IMR-90 (cell line): Measurements from ENCODE around the gene PPARG. TPM values are rescaled to one million over a fixed set of nuclear protein-coding genes. Genes with fewer than 3 reads are reported as not detected.

ENCODE experiments used
- ATAC-seq: fragments of 200-7000 bp; cut with Tn5 transposase; 2 replicates; pipeline ENCODE4 v1.9.1; 2020; ENCODE audit warnings: low read depth, mild to moderate bottlenecking, moderate library complexity
- BruUV-seq: library from RNA; stranded (reverse); fragments of 400-500 nt; replicated peaks from 2 replicates; lab custom pipeline; 2021; lab: Mats Ljungman, UMichigan
- CTCF ChIA-PET: fragments of 300-600 bp; formaldehyde crosslinking; extraction: SDS; loops from one replicate; lab custom pipeline; 2021; ENCODE audit warnings: antibody characterized with exemption; lab: Yijun Ruan, JAX
- POLR2A ChIA-PET: fragments of 300-600 bp; sonication (Branson Sonifier 250); formaldehyde crosslinking; loops from one replicate; lab custom pipeline; 2022; ENCODE audit warnings: antibody characterized with exemption; ENCODE audit not compliant: unreplicated experiment; lab: Charles Lee
- DNase-seq: peaks from one replicate; pipeline ENCODE4 v3.0.0; 2013
- H2AFZ ChIP-seq: replicated peaks from 2 replicates; pipeline ENCODE3; 2013; ENCODE audit warnings: low read length, mild to moderate bottlenecking; ENCODE audit not compliant: poor library complexity
- H2AK5ac ChIP-seq: 2 replicates; pipeline ENCODE4 v1.6.1; 2013; ENCODE audit warnings: low read depth, low read length, inconsistent platforms
- H2AK9ac ChIP-seq: replicated peaks from 2 replicates; pipeline ENCODE3; 2013; ENCODE audit warnings: mild to moderate bottlenecking, low read depth, low read length, moderate library complexity; ENCODE audit not compliant: poor library complexity
- H2BK120ac ChIP-seq: 2 replicates; pipeline ENCODE4 v1.6.1; 2013; ENCODE audit warnings: low read depth, low read length, inconsistent platforms
- H2BK15ac ChIP-seq: 3 replicates; pipeline ENCODE4 v1.6.1; 2013; ENCODE audit warnings: low read depth, low read length, inconsistent platforms
- H2BK20ac ChIP-seq: 2 replicates; pipeline ENCODE4 v1.6.1; 2013; ENCODE audit warnings: low read depth, mild to moderate bottlenecking, inconsistent platforms, low read length, moderate library complexity
- H2BK5ac ChIP-seq: 2 replicates; pipeline ENCODE4 v1.6.1; 2013; ENCODE audit warnings: mild to moderate bottlenecking, low read depth, low read length, inconsistent platforms; ENCODE audit not compliant: poor library complexity, severe bottlenecking
- H3K14ac ChIP-seq: replicated peaks from 2 replicates; pipeline ENCODE4 v1.6.1; 2013; ENCODE audit warnings: low read depth, low read length, inconsistent platforms
- H3K18ac ChIP-seq: 2 replicates; pipeline ENCODE4 v1.6.1; 2013; ENCODE audit warnings: low read depth, low read length, control low read depth
- H3K23ac ChIP-seq: 2 replicates; pipeline ENCODE4 v1.6.1; 2013; ENCODE audit warnings: low read depth, low read length, inconsistent platforms
- H3K27ac ChIP-seq: 2 replicates; pipeline ENCODE4 v1.5.1; 2013; ENCODE audit warnings: mild to moderate bottlenecking, control low read depth, low read length; ENCODE audit not compliant: insufficient read depth
- H3K27me3 ChIP-seq: 2 replicates; pipeline ENCODE4 v1.6.1; 2013; ENCODE audit warnings: low read length; ENCODE audit not compliant: control insufficient read depth, insufficient read depth
- H3K36me3 ChIP-seq: 2 replicates; pipeline ENCODE4 v1.6.1; 2013; ENCODE audit warnings: low read length, mixed read lengths; ENCODE audit not compliant: control insufficient read depth, insufficient read depth
- H3K4ac ChIP-seq: 2 replicates; pipeline ENCODE4 v1.6.1; 2013; ENCODE audit warnings: low read depth, low read length, inconsistent platforms
- H3K4me1 ChIP-seq: 2 replicates; pipeline ENCODE4 v1.6.1; 2013; ENCODE audit warnings: low read length, mixed read lengths; ENCODE audit not compliant: control insufficient read depth, insufficient read depth
- H3K4me2 ChIP-seq: 2 replicates; pipeline ENCODE4 v1.6.1; 2013; ENCODE audit warnings: low read depth, mild to moderate bottlenecking, control low read depth, low read length, moderate library complexity
- H3K4me3 ChIP-seq: 2 replicates; pipeline ENCODE4 v1.5.1; 2013; ENCODE audit warnings: low read depth, mild to moderate bottlenecking, control low read depth, low read length, moderate library complexity; ENCODE audit not compliant: insufficient read depth
- H3K56ac ChIP-seq: 2 replicates; pipeline ENCODE4 v1.6.1; 2013; ENCODE audit warnings: low read length, inconsistent platforms; ENCODE audit not compliant: insufficient read depth; ENCODE audit errors: extremely low read depth
- H3K79me1 ChIP-seq, 2 experiments: 2 replicates each; pipeline ENCODE4 v1.6.1; 2013; ENCODE audit warnings: low read length in 2 of 2, inconsistent platforms in 1 of 2, low read depth in 1 of 2
- H3K9ac ChIP-seq: 2 replicates; pipeline ENCODE4 v1.6.1; 2013; ENCODE audit warnings: low read depth, low read length, control low read depth
- H3K9me1 ChIP-seq: 2 replicates; pipeline ENCODE4 v1.6.1; 2013; ENCODE audit warnings: low read length, inconsistent platforms; ENCODE audit not compliant: insufficient read depth
- H3K9me3 ChIP-seq: 2 replicates; pipeline ENCODE4 v1.6.1; 2013; ENCODE audit warnings: low read length; ENCODE audit not compliant: control insufficient read depth, insufficient read depth
- H4K20me1 ChIP-seq: 2 replicates; pipeline ENCODE4 v1.6.1; 2013; ENCODE audit warnings: low read length, inconsistent platforms; ENCODE audit not compliant: insufficient read depth
- H4K5ac ChIP-seq: 2 replicates; pipeline ENCODE4 v1.6.1; 2013; ENCODE audit warnings: mild to moderate bottlenecking, low read depth, low read length, control low read depth
- H4K8ac ChIP-seq, 2 experiments: 2 replicates each; pipeline ENCODE4 v1.6.1; 2013; ENCODE audit warnings: low read depth in 2 of 2, low read length in 2 of 2, control low read depth in 1 of 2, inconsistent platforms in 1 of 2
- H4K91ac ChIP-seq: 2 replicates; pipeline ENCODE4 v1.6.1; 2013; ENCODE audit warnings: low read depth, low read length, inconsistent platforms; ENCODE audit not compliant: insufficient read depth
- BHLHE40 ChIP-seq: fragments of 150-350 bp; IDR thresholded peaks from 2 replicates; pipeline ENCODE4 v1.6.1; 2016; ENCODE audit warnings: mild to moderate bottlenecking, low read depth, low read length
- CEBPB ChIP-seq: IDR thresholded peaks from 2 replicates; pipeline ENCODE4 v1.6.1; 2012; ENCODE audit warnings: low read depth, low read length, improper control_type of control experiment
- ELK1 ChIP-seq: fragments of 150-350 bp; IDR thresholded peaks from 2 replicates; pipeline ENCODE4 v1.6.1; 2016; ENCODE audit warnings: low read depth, mild to moderate bottlenecking, low read length, moderate library complexity, borderline replicate concordance
- FOS ChIP-seq: fragments of 150-350 bp; IDR thresholded peaks from 2 replicates; pipeline ENCODE4 v1.6.1; 2016; ENCODE audit warnings: low read depth, low read length
- MAFK ChIP-seq: IDR thresholded peaks from 2 replicates; pipeline ENCODE4 v1.6.1; 2012; ENCODE audit warnings: low read depth, low read length, improper control_type of control experiment
- MAZ ChIP-seq: IDR thresholded peaks from 2 replicates; pipeline ENCODE4 v1.6.1; 2012; ENCODE audit warnings: low read depth, mild to moderate bottlenecking, low read length, improper control_type of control experiment, moderate library complexity, borderline replicate concordance
- MXI1 ChIP-seq: IDR thresholded peaks from 2 replicates; pipeline ENCODE4 v1.6.1; 2012; ENCODE audit warnings: low read depth, mild to moderate bottlenecking, low read length, moderate library complexity, borderline replicate concordance
- NFE2L2 ChIP-seq: fragments of 150-350 bp; IDR thresholded peaks from 2 replicates; pipeline ENCODE4 v1.6.1; 2016; ENCODE audit warnings: low read depth, mild to moderate bottlenecking, low read length
- POLR2A ChIP-seq: IDR thresholded peaks from 2 replicates; pipeline ENCODE4 v1.6.1; 2012; ENCODE audit warnings: mild to moderate bottlenecking, low read depth, low read length
- RCOR1 ChIP-seq: IDR thresholded peaks from 2 replicates; pipeline ENCODE4 v1.6.1; 2012; ENCODE audit warnings: mild to moderate bottlenecking, low read length, improper control_type of control experiment; ENCODE audit not compliant: insufficient replicate concordance
- RFX5 ChIP-seq: IDR thresholded peaks from 2 replicates; pipeline ENCODE4 v1.8.0; 2012; ENCODE audit warnings: low read depth, mild to moderate bottlenecking, low read length, moderate library complexity
- WGBS, 2 experiments: methylation state at CpG; one replicate each; pipeline versions ENCODE4 v1.1.5 to v1.1.7; 2013; ENCODE audit warnings: missing lambda C conversion rate in 2 of 2; ENCODE audit not compliant: insufficient read length in 1 of 2; ENCODE audit errors: extremely low coverage in 2 of 2; 5-methylcytosine and 5-hydroxymethylcytosine counted together
- dilution Hi-C: fragments of 300-500 bp; cut with HindIII; formaldehyde crosslinking; loops from one replicate; pipeline ENCODE4 v1.14.3; 2018; ENCODE audit warnings: low sequenced_read_pairs; ENCODE audit not compliant: unreplicated experiment
- in situ Hi-C: fragments of 300-500 bp; cut with MboI; formaldehyde crosslinking; loops from 3 replicates; pipeline ENCODE4 v1.14.3; 2019; ENCODE audit warnings: low sequenced_read_pairs, inconsistent platforms, mixed read lengths
- intact Hi-C: fragments of 100-400 bp; cut with micrococcal nuclease; formaldehyde crosslinking; loops from 2 replicates; pipeline ENCODE4 v1.10.0; 2022
- polyA plus RNA-seq, 3 experiments: library from polyadenylated mRNA; depleted of rRNA; stranded (reverse); fragments of >200 nt; gene quantifications; 2 replicates each; pipeline ENCODE4 v1.2.3, GENCODE V29; 2012; ENCODE audit warnings: low replicate concordance in 1 of 3
- total RNA-seq: library from RNA; depleted of rRNA; stranded (reverse); fragments of >200 nt; gene quantifications from 2 replicates; pipeline ENCODE4 v1.2.3, GENCODE V29; 2012

PPARG gene
- total and polyA plus RNA-seq, 2 of the 4 experiments (the other 2 are of a cell fraction), result 11.2 to 23.8 TPM

- no peak overlapping the region for H4K5ac ChIP-seq
- no peak overlapping the region for H2BK5ac ChIP-seq
- H3K4ac ChIP-seq, result no peak overlapping the region
- intact Hi-C loops (no loop called here), dilution Hi-C loops (no loop called here), in situ Hi-C loops (no loop called here)
- no peak overlapping the region for H2BK15ac ChIP-seq
- H3K56ac ChIP-seq, result no peak overlapping the region
- H3K9ac ChIP-seq, result no peak overlapping the region
- H3K23ac ChIP-seq, result no peak overlapping the region
- H3K18ac ChIP-seq, result no peak overlapping the region
- no peaks in the 10 kb centered on the region for H4K20me1 ChIP-seq
- no peak overlapping the region for H3K4me2 ChIP-seq
- no peak overlapping the region for H2BK120ac ChIP-seq
- no peak overlapping the region for H2AK9ac ChIP-seq
- peaks cover 0 to 7% of the 10 kb centered on the region in 2 experiments; a peak in 1 of 4 replicates for H3K79me1 ChIP-seq
- H4K8ac ChIP-seq, result no peak overlapping the region
- no peak overlapping the region for H3K14ac ChIP-seq
- no TSS peak for BruUV-seq
- ChIA-PET CTCF (no interaction called here), POLR2A (no interaction called here)
- DNase-seq (no peak), ATAC-seq (no peak)
- TF ChIP-seq CEBPB (no peak), MAFK (no peak), RFX5 (no peak), ELK1 (no peak), MAZ (no peak), RCOR1 (no peak), MXI1 (no peak), NFE2L2 (no peak), POLR2A (no peak), FOS (no peak), BHLHE40 (no peak)
- H3K4me1 ChIP-seq, result peaks cover 2% of the 10 kb centered on the region; the same call in 1 of the 2 replicates
- H4K91ac ChIP-seq, result no peak overlapping the region
- H3K9me3 ChIP-seq, result no peaks in the 10 kb centered on the region
- no peak overlapping the region for H2AFZ ChIP-seq
- no CpG with 5 or more reads among the region's 8 CpGs for WGBS, 2 experiments
- no peak overlapping the region for H3K27ac ChIP-seq
- H3K36me3 ChIP-seq, result no peaks in the 10 kb centered on the region
- H2AK5ac ChIP-seq, result no peak overlapping the region
- H3K27me3 ChIP-seq, result no peaks in the 10 kb centered on the region
- H3K9me1 ChIP-seq, result no peaks in the 10 kb centered on the region; the same call in 1 of the 2 replicates
- no peak overlapping the region for H2BK20ac ChIP-seq
- H3K4me3 ChIP-seq, result no peak overlapping the region
Observed at GRCh38 chr3:12345584-12346494, 57.0 kb downstream of the PPARG start.
